ENCODE results near the gene TEN1. TPM values are rescaled to one million over a fixed set of nuclear protein-coding genes. Genes with fewer than 3 reads are reported as not detected.

Gene TEN1
- total and polyA plus RNA-seq, 2 experiments from 2014 or later, result 23.8 to 26.9 TPM

- H3K4me1 ChIP-seq (ENCODE audit: low read depth), result peaks cover 12% of the 10 kb centered on the region
- peak overlapping the region; percentile 52 for H3K4me3 ChIP-seq
- H3K27me3 ChIP-seq, result no peaks in the 10 kb centered on the region
- H3K27ac ChIP-seq, result peak overlapping the region; percentile 97
- no peaks in the 10 kb centered on the region for H3K36me3 ChIP-seq
- H3K9me3 ChIP-seq (ENCODE audit: low read depth), result no peaks in the 10 kb centered on the region
- TF ChIP-seq, protein P1, sequence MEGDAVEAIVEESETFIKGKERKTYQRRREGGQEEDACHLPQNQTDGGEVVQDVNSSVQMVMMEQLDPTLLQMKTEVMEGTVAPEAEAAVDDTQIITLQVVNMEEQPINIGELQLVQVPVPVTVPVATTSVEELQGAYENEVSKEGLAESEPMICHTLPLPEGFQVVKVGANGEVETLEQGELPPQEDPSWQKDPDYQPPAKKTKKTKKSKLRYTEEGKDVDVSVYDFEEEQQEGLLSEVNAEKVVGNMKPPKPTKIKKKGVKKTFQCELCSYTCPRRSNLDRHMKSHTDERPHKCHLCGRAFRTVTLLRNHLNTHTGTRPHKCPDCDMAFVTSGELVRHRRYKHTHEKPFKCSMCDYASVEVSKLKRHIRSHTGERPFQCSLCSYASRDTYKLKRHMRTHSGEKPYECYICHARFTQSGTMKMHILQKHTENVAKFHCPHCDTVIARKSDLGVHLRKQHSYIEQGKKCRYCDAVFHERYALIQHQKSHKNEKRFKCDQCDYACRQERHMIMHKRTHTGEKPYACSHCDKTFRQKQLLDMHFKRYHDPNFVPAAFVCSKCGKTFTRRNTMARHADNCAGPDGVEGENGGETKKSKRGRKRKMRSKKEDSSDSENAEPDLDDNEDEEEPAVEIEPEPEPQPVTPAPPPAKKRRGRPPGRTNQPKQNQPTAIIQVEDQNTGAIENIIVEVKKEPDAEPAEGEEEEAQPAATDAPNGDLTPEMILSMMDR (IDR thresholded peaks at IDR 0.05; ENCODE audit: low read depth, low read length), result no peak
- DNase-seq (ENCODE audit: low read depth in 1 of 2, low spot score in 1 of 2), result no peak
These were observed 1.4 kb downstream of the TEN1 start for GRCh38 chr17:75980188-75981018.

GRCh38 chr17:75981019-75981615 is 2.1 kb downstream of the TEN1 start:
- TF ChIP-seq, protein P1 (IDR thresholded peaks at IDR 0.05; ENCODE audit: low read depth, low read length), result no peak
- no peak for DNase-seq (ENCODE audit: low read depth in 1 of 2, low spot score in 1 of 2)
- H3K9me3 ChIP-seq (ENCODE audit: low read depth), result no peaks in the 10 kb centered on the region
- peak overlapping the region; percentile 97 for H3K27ac ChIP-seq
- no peak overlapping the region for H3K4me3 ChIP-seq
- no peaks in the 10 kb centered on the region for H3K36me3 ChIP-seq
- H3K27me3 ChIP-seq, result no peaks in the 10 kb centered on the region
- H3K4me1 ChIP-seq (ENCODE audit: low read depth), result peaks cover 12% of the 10 kb centered on the region

GRCh38 chr17:75983501-75984181 is 4.6 kb downstream of the TEN1 start:
- TF ChIP-seq, protein P1 (IDR thresholded peaks at IDR 0.05; ENCODE audit: low read depth, low read length), result no peak
- Histone ChIP-seq H3K27ac (no peak overlapping the region), H3K27me3 (no peaks in the 10 kb centered on the region), H3K36me3 (no peaks in the 10 kb centered on the region), H3K9me3 (ENCODE audit: low read depth) (no peaks in the 10 kb centered on the region), H3K4me1 (ENCODE audit: low read depth) (no peaks in the 10 kb centered on the region), H3K4me3 (no peak overlapping the region)
- peak in 1 of 2 donors; percentile 55 for DNase-seq (ENCODE audit: low read depth in 1 of 2, low spot score in 1 of 2)

DNA sequence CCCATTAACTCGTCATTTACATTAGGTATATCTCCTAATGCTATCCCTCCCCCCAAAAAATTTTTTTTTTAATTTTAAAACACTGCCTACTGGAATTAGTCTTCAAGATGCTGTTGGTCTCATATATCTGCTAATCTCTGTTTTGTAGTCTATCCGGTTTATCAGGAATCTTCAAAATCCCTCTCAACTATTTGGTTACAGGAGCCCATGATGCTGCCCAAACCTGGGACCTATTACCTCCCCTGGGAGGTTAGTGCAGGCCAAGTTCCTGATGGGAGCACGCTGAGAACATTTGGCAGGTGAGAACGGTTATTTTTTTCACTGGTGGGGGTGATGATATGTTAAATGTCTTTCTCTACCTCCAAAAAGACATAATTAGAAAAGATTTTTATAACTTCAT is 6.9 kb downstream of the TEN1 start:
- no peaks in the 10 kb centered on the region for H3K27me3 ChIP-seq
- no peak overlapping the region for H3K4me3 ChIP-seq
- TF ChIP-seq, protein P1 (IDR thresholded peaks at IDR 0.05; ENCODE audit: low read depth, low read length), result no peak
- H3K4me1 ChIP-seq (ENCODE audit: low read depth), result no peaks in the 10 kb centered on the region
- no peaks in the 10 kb centered on the region for H3K9me3 ChIP-seq (ENCODE audit: low read depth)
- H3K36me3 ChIP-seq, result no peaks in the 10 kb centered on the region
- DNase-seq (ENCODE audit: low read depth in 1 of 2, low spot score in 1 of 2), result no peak
- H3K27ac ChIP-seq, result no peak overlapping the region

DNA sequence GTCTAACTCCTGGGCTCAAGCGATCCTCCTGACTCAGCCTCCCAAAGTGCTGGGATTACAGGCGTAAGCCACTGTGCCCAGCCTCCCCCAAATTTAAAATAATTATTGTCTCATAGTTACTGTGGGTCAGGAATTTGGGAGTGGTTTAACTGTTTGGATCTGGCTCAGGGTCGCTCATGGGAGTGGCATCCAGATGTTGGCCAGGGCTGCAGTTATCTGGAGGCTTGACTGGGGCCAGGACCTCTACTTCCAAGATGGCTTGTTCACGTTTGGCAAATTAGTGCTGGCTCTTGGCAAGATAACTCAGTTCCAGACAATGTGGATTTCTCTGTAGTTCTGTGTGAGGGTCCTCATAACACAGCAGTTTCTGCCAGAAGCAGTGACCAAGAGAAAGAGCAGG is 8.0 kb downstream of the TEN1 start:
- Histone ChIP-seq H3K27me3 (no peaks in the 10 kb centered on the region), H3K36me3 (no peaks in the 10 kb centered on the region), H3K4me1 (ENCODE audit: low read depth) (no peaks in the 10 kb centered on the region), H3K27ac (no peak overlapping the region), H3K4me3 (no peak overlapping the region), H3K9me3 (ENCODE audit: low read depth) (no peaks in the 10 kb centered on the region)
- no peak for DNase-seq (ENCODE audit: low read depth in 1 of 2, low spot score in 1 of 2)
- TF ChIP-seq, protein P1 (IDR thresholded peaks at IDR 0.05; ENCODE audit: low read depth, low read length), result no peak
